SU-DHL-6 (cell line): ENCODE data around the gene CLNK.

Source experiments
- CTCF ChIP-seq: fragments of 200-600 bp; sonication (generic); IDR thresholded peaks from one replicate; pipeline ENCODE4 v1.5.1; 2017; ENCODE audit warnings: antibody characterized with exemption, mild to moderate bottlenecking, low read length, moderate library complexity; ENCODE audit not compliant: insufficient read depth, poor library complexity, severe bottlenecking
- EZH2phosphoT487 ChIP-seq: fragments of 200-600 bp; sonication (generic), shearing (Covaris generic); conservative IDR thresholded peaks from 2 replicates; pipeline ENCODE4 v1.6.1; 2018; ENCODE audit warnings: mild to moderate bottlenecking, antibody characterized with exemption, low read length, moderate library complexity, mixed read lengths

DNA sequence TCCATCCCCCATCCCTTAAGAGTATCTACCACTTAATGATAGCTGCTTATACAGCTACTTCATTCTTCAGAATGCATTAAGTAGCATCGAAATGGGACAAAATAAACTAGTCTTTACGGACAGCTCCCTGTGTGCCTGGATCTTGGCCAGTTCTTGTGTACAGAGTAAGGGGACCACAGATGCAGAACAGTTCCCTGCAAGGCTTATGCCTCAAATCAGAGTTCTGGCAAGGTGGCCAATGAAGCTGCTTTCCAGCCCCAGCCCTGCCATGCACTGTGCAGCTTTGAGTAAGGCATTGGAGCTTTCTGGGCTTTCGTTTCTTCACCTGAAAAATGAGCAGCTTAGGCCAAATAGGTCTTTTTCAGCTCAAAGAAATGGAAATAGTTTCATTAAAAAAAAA, 14.2 kb downstream of the CLNK start:
- TF ChIP-seq CTCF: no peak
- TF ChIP-seq EZH2phosphoT487: no peak
